ENCODE measurements around the gene ADISSP. TPM values are rescaled to one million over a fixed set of nuclear protein-coding genes. Genes with fewer than 3 reads are reported as not detected.
A peak's percentile ranks its signal among the peaks of the same experiment; 100 is the strongest.

ADISSP gene
- total and polyA plus RNA-seq, 2 of the 13 experiments (the other 11 are each of a cell fraction or from before 2014, with no cell fraction given), result 38.3 to 90.6 TPM

GRCh38 chr20:3785240-3786125 is 17.9 kb upstream of the ADISSP start (continued):
- TF ChIP-seq TGIF2 (CRISPR knock-in tag; IDR thresholded peaks at IDR 0.05) (no peak), TMF1 (CRISPR knock-in tag; IDR thresholded peaks at IDR 0.05; ENCODE audit: low read depth) (no peak), ZNF484 (CRISPR knock-in tag; IDR thresholded peaks at IDR 0.05; ENCODE audit: borderline replicate concordance, low read depth) (0 out of 2 replicates have a peak, but pooled peaks have one; percentile 87), CBFB (CRISPR knock-in tag; IDR thresholded peaks at IDR 0.05) (no peak), ZNF503 (CRISPR knock-in tag; IDR thresholded peaks at IDR 0.05) (no peak), ZUFSP (CRISPR knock-in tag; IDR thresholded peaks at IDR 0.05; ENCODE audit: borderline replicate concordance) (no peak), TSC22D2 (CRISPR knock-in tag; IDR thresholded peaks at IDR 0.05; ENCODE audit: borderline replicate concordance) (no peak), ELF3 (CRISPR knock-in tag; IDR thresholded peaks at IDR 0.05) (no peak), HIVEP1 (CRISPR knock-in tag; IDR thresholded peaks at IDR 0.05) (peak; percentile 63), ZNF766 (CRISPR knock-in tag; IDR thresholded peaks at IDR 0.05; ENCODE audit: borderline replicate concordance) (no peak), RXRB (CRISPR knock-in tag; IDR thresholded peaks at IDR 0.05; ENCODE audit: borderline replicate concordance) (no peak), GZF1 (CRISPR knock-in tag; IDR thresholded peaks at IDR 0.05) (no peak), ZNF639 (CRISPR knock-in tag; conservative IDR thresholded peaks at IDR 0.05) (0 out of 2 replicates have a peak, but pooled peaks have one; percentile 38), FOXO1 (CRISPR knock-in tag; IDR thresholded peaks at IDR 0.05) (no peak), KMT2A (CRISPR knock-in tag; IDR thresholded peaks at IDR 0.05) (0 out of 2 replicates have a peak, but pooled peaks have one; percentile 24), HNRNPL (IDR thresholded peaks at IDR 0.05; ENCODE audit: low read depth, low read length) (peak; percentile 33; the same call in 1 of the 2 replicates), TEAD2 (CRISPR knock-in tag; IDR thresholded peaks at IDR 0.05) (no peak), ZFP1 (CRISPR knock-in tag; IDR thresholded peaks at IDR 0.05) (no peak), ZNF253 (CRISPR knock-in tag; IDR thresholded peaks at IDR 0.05; ENCODE audit: borderline replicate concordance) (no peak), ZNF225 (CRISPR knock-in tag; IDR thresholded peaks at IDR 0.05) (no peak), KDM5B (CRISPR knock-in tag; IDR thresholded peaks at IDR 0.05; ENCODE audit: borderline replicate concordance) (peak; percentile 52; the same call in 1 of the 2 replicates), ZNF75D (CRISPR knock-in tag; IDR thresholded peaks at IDR 0.05; ENCODE audit: borderline replicate concordance) (no peak), AHR (CRISPR knock-in tag; IDR thresholded peaks at IDR 0.05) (peak; percentile 65; the same call in 1 of the 2 replicates), CREB3 (CRISPR knock-in tag; IDR thresholded peaks at IDR 0.05) (no peak), ATM (IDR thresholded peaks at IDR 0.05; ENCODE audit: borderline replicate concordance) (no peak), KAT8 (CRISPR knock-in tag; IDR thresholded peaks at IDR 0.05) (no peak)

All from HepG2 (cell line).